ENCODE results near the gene DIPK2A.

Gene DIPK2A, protein sequence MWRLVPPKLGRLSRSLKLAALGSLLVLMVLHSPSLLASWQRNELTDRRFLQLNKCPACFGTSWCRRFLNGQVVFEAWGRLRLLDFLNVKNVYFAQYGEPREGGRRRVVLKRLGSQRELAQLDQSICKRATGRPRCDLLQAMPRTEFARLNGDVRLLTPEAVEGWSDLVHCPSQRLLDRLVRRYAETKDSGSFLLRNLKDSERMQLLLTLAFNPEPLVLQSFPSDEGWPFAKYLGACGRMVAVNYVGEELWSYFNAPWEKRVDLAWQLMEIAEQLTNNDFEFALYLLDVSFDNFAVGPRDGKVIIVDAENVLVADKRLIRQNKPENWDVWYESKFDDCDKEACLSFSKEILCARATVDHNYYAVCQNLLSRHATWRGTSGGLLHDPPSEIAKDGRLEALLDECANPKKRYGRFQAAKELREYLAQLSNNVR

DNA sequence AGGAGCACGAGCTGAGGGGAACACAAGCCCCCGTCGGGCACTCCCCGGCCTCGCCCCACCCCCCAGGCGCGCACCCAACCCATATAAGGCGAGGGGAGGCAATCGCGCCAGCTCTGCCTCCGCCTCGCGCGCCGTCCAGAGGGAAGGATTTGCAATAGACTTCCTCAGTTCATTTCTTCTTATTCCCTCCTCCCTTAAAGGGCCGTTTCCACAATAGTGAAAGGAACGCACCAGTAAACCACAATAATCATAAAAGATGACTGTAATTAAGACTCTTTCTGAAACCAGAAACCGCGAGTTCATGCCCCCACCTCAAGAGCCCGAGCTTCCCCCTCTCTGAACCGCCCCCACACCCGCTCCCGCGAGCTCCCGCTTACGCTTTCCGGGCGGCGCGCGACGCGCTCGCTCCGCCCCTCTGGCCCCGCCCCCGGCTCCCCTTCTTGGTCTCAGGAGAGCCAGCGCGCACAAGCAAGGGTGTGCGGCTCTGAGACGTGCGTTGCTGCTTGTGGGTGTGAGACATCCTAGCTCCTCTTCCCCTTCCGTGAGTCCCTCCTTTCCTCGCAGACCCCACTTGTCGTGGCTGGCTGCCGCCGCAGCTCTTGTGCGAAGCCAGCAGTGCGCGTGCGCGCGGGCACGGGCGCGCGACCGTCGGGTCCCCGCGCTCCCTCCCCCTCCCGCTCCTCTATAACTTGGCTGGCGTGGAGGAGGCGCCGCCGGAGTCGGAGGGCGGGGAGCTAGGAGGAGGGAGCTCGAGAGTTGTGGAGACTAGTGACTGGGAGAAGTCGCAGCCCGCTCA lies at the start of gene DIPK2A:
DIPK2A (plus strand) TSS at position 465 of the 796 bp plus-strand sequence. CDS start 510 bp downstream, outside the sequence.
- Histone ChIP-seq H3K9ac (ENCODE audit: low read length) (peak within 1 kb of the TSS; percentile 90), H3K4me1 (ENCODE audit: control insufficient read depth, insufficient read depth, low read length) (peaks cover 15% of the 10 kb centered on the region; the same call in 1 of the 2 replicates), H3K9me3 (ENCODE audit: control insufficient read depth, insufficient read depth, low read depth, low read length) (no peaks in the 10 kb centered on the region), H3K27me3 (ENCODE audit: control insufficient read depth, insufficient read depth, low read length) (no peaks in the 10 kb centered on the region), H3K27ac (ENCODE audit: low read depth, low read length) (peak within 1 kb of the TSS; percentile 88), H3K36me3 (ENCODE audit: control insufficient read depth, insufficient read depth, low read length) (no peaks in the 10 kb centered on the region), H3K4me3 (ENCODE audit: low read depth, low read length) (peak within 1 kb of the TSS; percentile 93)

DNA sequence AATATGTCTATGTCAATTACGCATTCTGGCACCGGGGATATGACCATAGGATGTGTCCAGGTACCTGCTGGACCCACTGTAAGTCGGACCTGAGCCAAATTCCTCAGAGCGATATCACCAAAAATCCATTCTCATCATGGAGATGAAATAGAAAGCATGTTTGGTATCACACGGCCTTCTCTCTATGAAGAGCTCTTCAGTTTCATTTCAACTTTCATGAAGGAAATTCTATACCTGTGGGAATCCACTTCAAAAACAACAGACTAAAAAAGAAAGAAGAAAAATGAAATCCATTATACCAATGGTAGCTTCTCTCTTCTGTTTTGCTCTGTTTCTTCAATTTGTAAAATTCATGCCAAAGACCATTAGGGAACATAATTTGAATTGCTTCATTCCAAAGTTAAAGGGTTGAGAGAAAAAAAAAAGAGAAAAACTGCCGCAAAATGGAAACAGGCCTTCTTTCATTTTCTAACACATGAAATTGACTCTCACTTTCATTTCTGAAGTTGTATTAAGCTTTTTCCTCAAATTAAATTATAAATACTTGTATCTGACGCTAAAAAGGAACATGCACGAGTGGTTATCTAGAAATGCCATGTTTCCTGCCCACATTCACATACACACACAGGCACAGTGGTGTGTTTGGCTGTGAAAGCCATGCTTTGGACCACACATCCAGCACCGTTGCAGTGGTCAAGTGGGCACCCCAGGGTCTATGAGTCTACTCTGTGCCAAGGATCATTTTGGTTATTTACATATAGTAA lies 46.9 kb upstream of the DIPK2A start:
- no peaks in the 10 kb centered on the region for H3K27me3 ChIP-seq (ENCODE audit: control insufficient read depth, insufficient read depth, low read length)
- H3K9ac ChIP-seq (ENCODE audit: low read length): no peak overlapping the region
- H3K4me1 ChIP-seq (ENCODE audit: control insufficient read depth, insufficient read depth, low read length): no peaks in the 10 kb centered on the region
- no peak overlapping the region for H3K4me3 ChIP-seq (ENCODE audit: low read depth, low read length)
- H3K27ac ChIP-seq (ENCODE audit: low read depth, low read length): no peak overlapping the region
- H3K36me3 ChIP-seq (ENCODE audit: control insufficient read depth, insufficient read depth, low read length): no peaks in the 10 kb centered on the region
- H3K9me3 ChIP-seq (ENCODE audit: control insufficient read depth, insufficient read depth, low read depth, low read length): no peaks in the 10 kb centered on the region

DNA sequence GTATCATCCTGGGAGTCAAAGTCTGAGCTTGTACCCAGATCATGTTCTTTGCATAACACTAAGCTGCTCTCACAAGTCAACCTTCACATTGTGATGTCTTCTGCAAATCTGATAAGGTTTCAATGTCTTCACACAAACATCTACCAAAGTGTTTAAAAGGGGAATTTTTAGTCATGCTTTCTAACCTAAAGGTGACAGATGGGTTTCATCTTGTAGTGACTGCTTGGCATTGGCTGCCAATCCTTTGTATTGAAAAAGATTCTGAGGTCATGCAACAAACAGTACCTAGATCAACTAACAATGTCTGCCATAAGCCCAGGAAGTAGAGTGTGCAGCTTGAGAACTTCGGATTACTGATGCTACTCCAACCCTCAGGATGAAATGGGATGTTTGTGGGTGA lies 43.6 kb upstream of the DIPK2A start:
- Histone ChIP-seq H3K27me3 (ENCODE audit: control insufficient read depth, insufficient read depth, low read length) (no peaks in the 10 kb centered on the region), H3K36me3 (ENCODE audit: control insufficient read depth, insufficient read depth, low read length) (no peaks in the 10 kb centered on the region), H3K9me3 (ENCODE audit: control insufficient read depth, insufficient read depth, low read depth, low read length) (no peaks in the 10 kb centered on the region), H3K4me1 (ENCODE audit: control insufficient read depth, insufficient read depth, low read length) (no peaks in the 10 kb centered on the region), H3K9ac (ENCODE audit: low read length) (no peak overlapping the region), H3K27ac (ENCODE audit: low read depth, low read length) (no peak overlapping the region), H3K4me3 (ENCODE audit: low read depth, low read length) (no peak overlapping the region)

DNA sequence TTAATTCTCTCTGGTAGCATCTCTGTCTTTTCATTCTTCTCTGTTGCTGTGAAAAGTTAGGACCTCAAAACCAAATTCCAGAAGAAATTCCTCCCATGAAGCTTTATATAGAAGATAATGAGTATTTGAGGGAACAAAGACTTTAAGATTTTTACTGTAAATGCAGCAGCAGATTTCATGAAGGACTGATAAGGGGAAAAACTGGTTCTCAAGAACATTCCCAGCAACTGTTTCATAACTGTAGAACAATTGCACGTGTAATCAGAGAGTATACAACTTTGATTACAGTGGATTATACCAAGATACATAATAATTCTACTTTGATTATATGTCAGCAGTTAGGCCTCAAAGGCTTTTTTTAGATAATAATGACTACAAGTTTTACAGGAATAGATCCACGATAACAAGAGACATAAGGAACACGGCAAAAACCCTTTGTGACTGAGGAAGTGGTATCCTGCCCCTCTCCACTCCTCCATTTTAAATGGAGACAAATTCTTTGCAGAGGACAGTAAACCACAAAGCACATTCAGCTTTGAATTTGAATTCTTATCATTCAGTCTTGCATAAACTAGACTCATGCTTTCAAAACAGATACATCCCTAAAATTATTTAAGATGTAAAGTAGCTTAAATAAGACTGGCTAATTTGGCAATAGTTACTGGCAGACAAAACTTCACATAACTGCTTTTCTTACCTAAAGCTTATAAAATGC lies 42.9 kb upstream of the DIPK2A start:
- Histone ChIP-seq H3K4me3 (ENCODE audit: low read depth, low read length) (no peak overlapping the region), H3K27ac (ENCODE audit: low read depth, low read length) (no peak overlapping the region), H3K36me3 (ENCODE audit: control insufficient read depth, insufficient read depth, low read length) (no peaks in the 10 kb centered on the region), H3K9me3 (ENCODE audit: control insufficient read depth, insufficient read depth, low read depth, low read length) (no peaks in the 10 kb centered on the region), H3K27me3 (ENCODE audit: control insufficient read depth, insufficient read depth, low read length) (no peaks in the 10 kb centered on the region), H3K4me1 (ENCODE audit: control insufficient read depth, insufficient read depth, low read length) (no peaks in the 10 kb centered on the region), H3K9ac (ENCODE audit: low read length) (no peak overlapping the region)

DNA sequence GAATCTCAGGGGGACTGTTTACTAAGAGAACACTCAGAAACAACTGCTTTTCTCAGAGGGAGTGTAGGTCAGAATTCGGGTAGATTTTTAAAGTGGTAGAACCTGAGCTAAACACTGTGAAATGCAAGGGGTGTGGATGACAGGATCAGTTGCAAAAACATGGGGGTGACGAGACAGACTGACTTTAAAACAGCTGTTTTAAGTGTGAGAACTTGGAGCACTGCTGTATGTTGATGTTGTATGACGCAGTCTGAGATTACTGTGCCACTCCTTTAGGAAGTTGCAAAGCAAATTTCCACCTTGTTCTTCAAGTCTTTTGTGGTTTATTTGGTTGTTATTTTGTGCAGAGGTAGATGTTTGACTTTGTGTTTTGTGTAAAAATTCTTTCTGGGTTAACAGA lies 36.8 kb upstream of the DIPK2A start:
- H3K9ac ChIP-seq (ENCODE audit: low read length): no peak overlapping the region
- no peaks in the 10 kb centered on the region for H3K4me1 ChIP-seq (ENCODE audit: control insufficient read depth, insufficient read depth, low read length)
- no peak overlapping the region for H3K27ac ChIP-seq (ENCODE audit: low read depth, low read length)
- H3K4me3 ChIP-seq (ENCODE audit: low read depth, low read length): no peak overlapping the region
- H3K27me3 ChIP-seq (ENCODE audit: control insufficient read depth, insufficient read depth, low read length): no peaks in the 10 kb centered on the region
- H3K9me3 ChIP-seq (ENCODE audit: control insufficient read depth, insufficient read depth, low read depth, low read length): 0 out of 2 replicates have a peak, but pooled peaks cover 2% of the 10 kb centered on the region
- H3K36me3 ChIP-seq (ENCODE audit: control insufficient read depth, insufficient read depth, low read length): no peaks in the 10 kb centered on the region

DNA sequence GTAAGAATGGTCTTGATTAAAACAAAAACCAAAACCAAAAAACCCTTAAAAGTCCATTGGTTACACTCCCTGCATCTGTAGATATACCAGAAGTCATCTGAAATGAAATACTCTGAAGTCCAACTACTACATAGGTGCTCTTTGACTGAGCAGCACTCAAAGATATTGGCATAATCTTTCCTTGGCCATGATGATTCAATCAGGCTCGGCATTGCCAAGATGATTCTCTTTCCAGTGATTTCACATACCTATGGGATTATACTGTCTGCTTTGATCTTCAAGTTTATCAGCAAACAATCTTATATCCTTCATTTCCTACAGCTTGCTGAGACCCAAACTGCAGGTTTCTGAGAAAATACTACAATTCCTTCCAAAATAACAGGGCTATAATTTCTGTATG lies 35.9 kb upstream of the DIPK2A start:
- Histone ChIP-seq H3K36me3 (ENCODE audit: control insufficient read depth, insufficient read depth, low read length) (no peaks in the 10 kb centered on the region), H3K9ac (ENCODE audit: low read length) (no peak overlapping the region), H3K4me3 (ENCODE audit: low read depth, low read length) (no peak overlapping the region), H3K27me3 (ENCODE audit: control insufficient read depth, insufficient read depth, low read length) (no peaks in the 10 kb centered on the region), H3K9me3 (ENCODE audit: control insufficient read depth, insufficient read depth, low read depth, low read length) (0 out of 2 replicates have a peak, but pooled peaks cover 2% of the 10 kb centered on the region), H3K27ac (ENCODE audit: low read depth, low read length) (no peak overlapping the region), H3K4me1 (ENCODE audit: control insufficient read depth, insufficient read depth, low read length) (no peaks in the 10 kb centered on the region)

DNA sequence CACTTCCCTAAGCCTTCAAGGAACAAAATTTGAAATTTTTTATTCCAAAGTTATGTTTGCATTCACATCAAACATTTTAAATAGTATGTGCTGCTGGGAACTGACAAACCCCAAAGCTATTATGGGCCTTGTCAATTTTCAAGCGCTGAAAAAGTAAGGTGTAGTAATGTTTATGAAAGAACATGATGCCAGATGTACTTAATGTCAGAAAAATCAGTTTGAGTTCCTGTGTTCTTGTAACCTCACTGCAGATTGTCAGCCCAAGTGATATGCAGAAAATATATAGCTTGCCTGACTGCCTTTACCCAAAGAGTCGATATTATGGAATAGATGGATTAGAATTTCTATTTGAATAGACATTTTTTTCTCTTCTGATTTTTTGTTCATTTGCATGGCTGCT lies 20.8 kb upstream of the DIPK2A start:
- Histone ChIP-seq H3K36me3 (ENCODE audit: control insufficient read depth, insufficient read depth, low read length) (no peaks in the 10 kb centered on the region), H3K27me3 (ENCODE audit: control insufficient read depth, insufficient read depth, low read length) (no peaks in the 10 kb centered on the region), H3K9ac (ENCODE audit: low read length) (no peak overlapping the region), H3K4me1 (ENCODE audit: control insufficient read depth, insufficient read depth, low read length) (no peaks in the 10 kb centered on the region), H3K4me3 (ENCODE audit: low read depth, low read length) (no peak overlapping the region), H3K9me3 (ENCODE audit: control insufficient read depth, insufficient read depth, low read depth, low read length) (peaks cover 3% of the 10 kb centered on the region; the same call in 1 of the 2 replicates), H3K27ac (ENCODE audit: low read depth, low read length) (no peak overlapping the region)

DNA sequence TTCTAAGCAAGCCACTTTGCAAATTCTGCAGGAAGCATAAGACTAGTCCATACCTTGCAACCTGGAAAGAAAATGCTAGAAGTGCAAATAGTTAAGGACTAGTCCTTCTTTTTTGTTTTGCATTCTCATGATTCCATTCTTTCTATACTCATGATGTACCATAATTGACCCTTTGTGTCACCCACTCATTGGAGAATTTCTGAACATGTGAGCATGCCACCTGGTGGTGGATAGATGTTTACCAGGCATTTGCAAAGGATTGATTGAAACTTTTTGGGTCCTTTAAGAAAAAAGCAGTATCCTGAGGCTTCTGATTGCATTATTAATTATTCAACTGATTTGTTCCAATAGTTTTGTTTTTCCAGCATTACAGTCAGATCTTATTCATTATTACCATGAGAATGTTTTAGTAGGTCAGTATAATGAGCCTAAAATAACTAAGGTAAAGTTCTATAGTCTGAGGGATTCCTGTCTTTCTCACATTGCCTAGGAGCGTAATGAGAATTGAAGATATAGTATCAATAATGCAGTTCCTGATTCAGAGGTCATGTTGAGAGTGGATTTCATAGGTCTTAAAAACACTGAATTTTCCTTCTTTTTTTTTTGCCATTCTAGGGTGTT lies 20.2 kb upstream of the DIPK2A start:
- Histone ChIP-seq H3K9ac (ENCODE audit: low read length) (no peak overlapping the region), H3K27ac (ENCODE audit: low read depth, low read length) (no peak overlapping the region), H3K9me3 (ENCODE audit: control insufficient read depth, insufficient read depth, low read depth, low read length) (peaks cover 3% of the 10 kb centered on the region; the same call in 1 of the 2 replicates), H3K36me3 (ENCODE audit: control insufficient read depth, insufficient read depth, low read length) (no peaks in the 10 kb centered on the region), H3K4me3 (ENCODE audit: low read depth, low read length) (no peak overlapping the region), H3K27me3 (ENCODE audit: control insufficient read depth, insufficient read depth, low read length) (no peaks in the 10 kb centered on the region), H3K4me1 (ENCODE audit: control insufficient read depth, insufficient read depth, low read length) (no peaks in the 10 kb centered on the region)

DNA sequence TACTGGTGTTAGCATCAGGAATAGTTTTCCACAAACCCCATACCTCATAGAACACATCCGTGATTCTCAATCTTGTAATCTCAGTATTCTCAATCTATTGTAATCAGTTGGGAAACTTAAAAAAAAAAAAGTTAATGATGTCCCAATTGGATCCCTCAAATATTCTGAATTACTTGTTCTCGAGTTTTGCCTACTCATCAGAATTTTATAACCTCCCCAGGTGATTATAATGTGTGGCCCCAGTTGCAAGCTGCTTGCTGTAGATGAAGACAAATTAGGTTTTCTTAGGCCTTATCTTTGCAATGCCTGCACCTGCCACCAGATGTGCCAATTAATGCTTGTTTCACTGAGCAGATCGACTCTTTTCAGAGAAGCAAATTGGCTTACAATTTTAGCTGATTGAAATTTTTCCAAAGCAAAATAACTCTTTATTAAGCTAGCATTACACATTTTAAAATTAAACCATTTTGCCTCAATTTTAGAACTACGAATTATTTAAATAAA lies 19.0 kb upstream of the DIPK2A start:
- Histone ChIP-seq H3K4me3 (ENCODE audit: low read depth, low read length) (no peak overlapping the region), H3K27me3 (ENCODE audit: control insufficient read depth, insufficient read depth, low read length) (no peaks in the 10 kb centered on the region), H3K9ac (ENCODE audit: low read length) (no peak overlapping the region), H3K36me3 (ENCODE audit: control insufficient read depth, insufficient read depth, low read length) (no peaks in the 10 kb centered on the region), H3K27ac (ENCODE audit: low read depth, low read length) (no peak overlapping the region), H3K9me3 (ENCODE audit: control insufficient read depth, insufficient read depth, low read depth, low read length) (no peaks in the 10 kb centered on the region), H3K4me1 (ENCODE audit: control insufficient read depth, insufficient read depth, low read length) (no peaks in the 10 kb centered on the region)

DNA sequence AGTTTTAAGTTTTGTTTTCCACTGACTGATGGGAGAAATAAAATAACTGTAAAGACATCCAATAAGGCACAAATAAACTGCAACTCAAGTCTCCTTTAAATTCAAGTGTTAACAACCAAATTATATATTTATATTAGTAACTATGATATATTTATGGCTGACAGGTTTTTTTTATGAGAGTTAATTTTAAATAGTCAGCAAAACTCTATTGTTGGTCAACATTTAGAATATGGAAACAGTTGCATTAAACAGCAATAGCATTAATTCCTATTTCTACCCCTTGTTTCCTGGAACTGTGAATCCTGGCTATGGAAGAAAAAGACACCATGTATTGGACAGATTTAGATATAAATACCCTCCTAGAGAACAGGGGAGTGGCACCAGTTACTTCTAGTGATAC lies 16.5 kb upstream of the DIPK2A start:
- H3K4me1 ChIP-seq (ENCODE audit: control insufficient read depth, insufficient read depth, low read length): no peaks in the 10 kb centered on the region
- no peaks in the 10 kb centered on the region for H3K27me3 ChIP-seq (ENCODE audit: control insufficient read depth, insufficient read depth, low read length)
- no peak overlapping the region for H3K9ac ChIP-seq (ENCODE audit: low read length)
- H3K36me3 ChIP-seq (ENCODE audit: control insufficient read depth, insufficient read depth, low read length): no peaks in the 10 kb centered on the region
- H3K27ac ChIP-seq (ENCODE audit: low read depth, low read length): no peak overlapping the region
- H3K9me3 ChIP-seq (ENCODE audit: control insufficient read depth, insufficient read depth, low read depth, low read length): peaks cover 2% of the 10 kb centered on the region; the same call in 1 of the 2 replicates
- no peak overlapping the region for H3K4me3 ChIP-seq (ENCODE audit: low read depth, low read length)
